HepG2 (cell line): Measurements from ENCODE around the gene TRIM15. TPM values are rescaled to one million over a fixed set of nuclear protein-coding genes. Genes with fewer than 3 reads are reported as not detected.

ENCODE experiments used
- ATAC-seq: fragments of 200-7000 bp; cut with Tn5 transposase; 3 replicates; pipeline ENCODE4 v1.9.1; 2020; ENCODE audit warnings: mild to moderate bottlenecking, moderate library complexity
- BruUV-seq: library from RNA; stranded (reverse); fragments of 400-500 nt; replicated peaks from 2 replicates; lab custom pipeline; 2021; lab: Mats Ljungman, UMichigan
- CTCF ChIA-PET: fragments of 300-600 bp; formaldehyde crosslinking; extraction: SDS; loops from one replicate; lab custom pipeline; 2021; ENCODE audit warnings: low total read pairs, inconsistent platforms, low intra/inter-chr PET ratio; lab: Yijun Ruan, JAX
- POLR2A ChIA-PET: fragments of 350-600 bp; sonication (Branson Sonifier 250); formaldehyde crosslinking; loops from one replicate; lab custom pipeline; 2020; ENCODE audit warnings: antibody characterized with exemption, inconsistent platforms; lab: Yijun Ruan, JAX
- DNase-seq: peaks from one replicate; pipeline ENCODE4 v3.0.0-alpha.2; 2015; ENCODE audit warnings: low spot score
- FAIRE-seq: peaks from 3 replicates; lab custom pipeline; 2011; peaks lifted over from hg19 to GRCh38; lab: Jason Lieb, UNC
- H2AFZ ChIP-seq: one replicate; pipeline ENCODE4 v1.6.1; 2011; ENCODE audit warnings: low read length, inconsistent platforms
- H3K27ac ChIP-seq: fragments of 300-600 bp; 3 replicates; pipeline ENCODE4 v1.8.0; 2011; ENCODE audit warnings: mixed run types, mild to moderate bottlenecking, mixed read lengths, low read length, inconsistent platforms; ENCODE audit not compliant: insufficient read depth; ENCODE audit errors: extremely low read length
- H3K27me3 ChIP-seq, 2 experiments: fragments of 200-600 bp in 1 of 2; 2 replicates in 1 of 2; 3 replicates in 1 of 2; pipeline versions ENCODE4 v1.6.0 to v1.8.0; 2011; ENCODE audit warnings: low read length in 2 of 2, mild to moderate bottlenecking in 2 of 2, moderate library complexity in 2 of 2, inconsistent platforms in 1 of 2; ENCODE audit not compliant: insufficient read depth in 2 of 2, control insufficient read depth in 1 of 2
- H3K36me3 ChIP-seq, 2 experiments: fragments of 200-600 bp in 1 of 2; replicated peaks in 1 of 2; 2 replicates in 1 of 2; 3 replicates in 1 of 2; pipeline versions ENCODE4 v1.5.1 to v1.8.0; 2011; ENCODE audit warnings: low read length in 2 of 2, inconsistent platforms in 1 of 2; ENCODE audit not compliant: insufficient read depth in 2 of 2, control insufficient read depth in 1 of 2
- H3K4me1 ChIP-seq: 2 replicates; pipeline ENCODE4 v1.5.1; 2012; ENCODE audit warnings: low read length, inconsistent platforms; ENCODE audit not compliant: insufficient read depth
- H3K4me2 ChIP-seq: 2 replicates; pipeline ENCODE4 v1.6.0; 2011; ENCODE audit warnings: low read depth, low read length, inconsistent platforms
- H3K4me3 ChIP-seq, 3 experiments: fragments of 200-600 bp in 1 of 3; sonication (generic), shearing (Covaris generic) in 1 of 3; replicated peaks in 1 of 3; 2 replicates each; pipeline ENCODE4 v1.5.1; 2011 to 2016; ENCODE audit warnings: low read length in 3 of 3, inconsistent platforms in 2 of 3, low read depth in 2 of 3, mild to moderate bottlenecking in 2 of 3, control low read depth in 1 of 3, mixed read lengths in 1 of 3; ENCODE audit not compliant: insufficient read depth in 1 of 3
- H3K79me2 ChIP-seq: one replicate; pipeline ENCODE4 v1.6.1; 2011; ENCODE audit warnings: low read length, inconsistent platforms; ENCODE audit not compliant: insufficient read depth
- H3K9ac ChIP-seq: 2 replicates; pipeline ENCODE4 v1.6.0; 2011; ENCODE audit warnings: mild to moderate bottlenecking, low read depth, low read length, inconsistent platforms; ENCODE audit not compliant: insufficient read depth
- H3K9me3 ChIP-seq: 2 replicates; pipeline ENCODE4 v1.5.1; 2012; ENCODE audit warnings: mild to moderate bottlenecking, low read length
- H4K20me1 ChIP-seq: 2 replicates; pipeline ENCODE4 v1.6.0; 2011; ENCODE audit warnings: inconsistent platforms, mild to moderate bottlenecking, low read length, moderate library complexity; ENCODE audit not compliant: insufficient read depth
- BCL6 ChIP-seq: IDR thresholded peaks from 2 replicates; pipeline ENCODE4 v1.6.1; 2016; ENCODE audit warnings: missing genetic modification reagents, missing compliant biosample characterization
- HDAC2 ChIP-seq: sonication (generic); formaldehyde crosslinking; IDR thresholded peaks from 2 replicates; pipeline ENCODE4 v1.4.0; 2020; ENCODE audit warnings: missing genetic modification reagents
- MAF1 ChIP-seq: sonication (generic); formaldehyde crosslinking; IDR thresholded peaks from 2 replicates; pipeline ENCODE4 v1.5.0; 2020; ENCODE audit warnings: missing genetic modification reagents, borderline replicate concordance
- MIER3 ChIP-seq: IDR thresholded peaks from 2 replicates; pipeline ENCODE4 v1.6.1; 2016; ENCODE audit warnings: missing compliant biosample characterization, borderline replicate concordance
- NR3C1 ChIP-seq: sonication (generic); formaldehyde crosslinking; IDR thresholded peaks from 2 replicates; pipeline ENCODE4 v1.4.0; 2020; ENCODE audit warnings: missing genetic modification reagents
- POLR2AphosphoS2 ChIP-seq: IDR thresholded peaks from 2 replicates; pipeline ENCODE4 v1.6.1; 2011; ENCODE audit warnings: low read depth, low read length, improper control_type of control experiment
- RARG ChIP-seq: sonication (generic); formaldehyde crosslinking; IDR thresholded peaks from 2 replicates; pipeline ENCODE4 v1.4.0; 2020; ENCODE audit warnings: low read depth, mild to moderate bottlenecking, missing genetic modification reagents
- SOX5 ChIP-seq: IDR thresholded peaks from 2 replicates; pipeline ENCODE4 v1.6.1; 2016; ENCODE audit warnings: borderline replicate concordance
- ZNF354B ChIP-seq: sonication (generic); formaldehyde crosslinking; IDR thresholded peaks from 2 replicates; pipeline ENCODE4 v1.8.0; 2022; ENCODE audit warnings: mild to moderate bottlenecking, missing genetic modification reagents
- WGBS: methylation state at CpG from one replicate; pipeline ENCODE4 v1.1.6; 2017; ENCODE audit warnings: low lambda C conversion rate; 5-methylcytosine and 5-hydroxymethylcytosine counted together
- in situ Hi-C: cut with HindIII; loops from 2 replicates; pipeline ENCODE4 v1.10.0; 2017; ENCODE audit warnings: low pct_unique_long_range_greater_than_20kb; ENCODE audit not compliant: extremely low pct_ligation_motif_present
- intact Hi-C: fragments of 100-400 bp; cut with micrococcal nuclease; formaldehyde crosslinking; loops from one replicate; pipeline ENCODE4 v1.10.0; 2022; ENCODE audit not compliant: unreplicated experiment
- polyA plus RNA-seq, 8 experiments: library from polyadenylated mRNA; depleted of rRNA in 3 of 8; stranded (reverse) in 7 of 8; unstranded in 1 of 8; fragments of >200 nt; fragmentation: Illumina TruSeq in 4 of 8; extraction: Trizol in 4 of 8; gene quantifications; 2 replicates each; pipeline versions ENCODE4 v1.2.1 to v1.2.3, GENCODE V29; 2011 to 2016; ENCODE audit warnings: low read depth in 4 of 8, missing spikeins in 1 of 8, mixed read lengths in 1 of 8; ENCODE audit not compliant: insufficient read depth in 1 of 8
- total RNA-seq, 5 experiments: library from RNA; depleted of rRNA; stranded (reverse); fragments of >200 nt; fragmentation: Illumina TruSeq; extraction: Trizol; gene quantifications; 2 replicates each; pipeline ENCODE4 v1.2.3, GENCODE V29; 2016; ENCODE audit warnings: low read depth in 1 of 5
- TF ChIP-seq, protein P1 (sequence below): sonication (generic); formaldehyde crosslinking; IDR thresholded peaks from 2 replicates; pipeline ENCODE4 v1.5.1; 2020; ENCODE audit warnings: missing genetic modification reagents, mild to moderate bottlenecking, borderline replicate concordance
- TF ChIP-seq, protein P2 (sequence below): sonication (generic); formaldehyde crosslinking; conservative IDR thresholded peaks from 2 replicates; pipeline ENCODE4 v1.4.0; 2020; ENCODE audit warnings: mild to moderate bottlenecking, missing genetic modification reagents, moderate library complexity
- TF ChIP-seq, protein P3 (sequence below): sonication (generic); formaldehyde crosslinking; IDR thresholded peaks from 2 replicates; pipeline ENCODE4 v1.4.0; 2020; ENCODE audit warnings: missing genetic modification reagents
- TF ChIP-seq, protein P4 (sequence below): sonication (generic); formaldehyde crosslinking; IDR thresholded peaks from 2 replicates; pipeline ENCODE4 v1.9.0; 2022; ENCODE audit warnings: low read depth, missing genetic modification reagents

Gene TRIM15
- total and polyA plus RNA-seq, 2 of the 13 experiments (the other 11 are each of a cell fraction or from before 2014, with no cell fraction given), result 35.1 to 38.2 TPM

DNA sequence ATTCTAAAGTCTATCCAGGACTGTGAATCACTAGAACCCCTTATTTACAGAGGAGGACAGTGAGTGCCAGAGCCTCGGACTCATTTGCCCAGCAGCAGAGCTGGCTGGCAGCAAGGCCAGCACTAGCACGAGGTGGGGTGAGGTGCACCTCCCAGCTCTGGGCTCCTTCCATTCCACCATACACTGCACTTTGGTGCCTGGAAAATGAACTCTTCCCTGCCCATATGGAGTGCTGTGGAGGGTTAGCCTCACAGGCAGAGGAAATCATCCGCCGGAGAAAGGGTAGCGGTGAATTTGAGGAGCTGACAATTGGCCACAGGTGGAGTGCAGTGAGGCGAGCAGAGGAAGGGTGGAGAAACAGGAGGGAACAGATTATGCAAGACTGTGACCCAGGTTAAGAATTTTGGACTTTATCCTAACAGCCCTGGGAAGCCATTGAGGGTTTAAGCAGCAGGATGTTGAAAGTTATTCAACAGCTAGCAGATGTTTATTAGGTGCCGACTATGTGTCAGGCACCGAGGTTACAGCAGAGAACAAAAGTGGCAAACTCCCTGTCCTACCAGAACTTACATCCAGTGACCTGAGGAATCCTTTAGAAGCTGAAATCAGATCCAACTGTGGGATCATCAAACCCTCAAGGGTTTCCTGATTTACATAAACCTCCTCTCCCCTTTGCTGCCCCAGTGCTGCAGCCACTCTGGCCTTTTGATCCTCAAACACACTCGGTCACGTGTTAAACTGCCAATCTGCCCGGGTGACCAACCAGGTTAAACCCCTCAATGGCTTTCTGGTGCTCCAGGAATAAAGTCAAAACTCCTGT lies 43.7 kb downstream of the TRIM15 start:
- in situ Hi-C loops, result no loop called here
- Histone ChIP-seq H3K9me3 (no peaks in the 10 kb centered on the region), H3K79me2 (peaks cover 79% of the 10 kb centered on the region), H3K4me2 (peak overlapping the region; percentile 96), H3K4me1 (peaks cover 86% of the 10 kb centered on the region), H4K20me1 (no peaks in the 10 kb centered on the region), H3K36me3 (peaks cover 0 to 13% of the 10 kb centered on the region in 2 experiments; a peak in 2 of 5 replicates), H2AFZ (no peak overlapping the region), H3K27me3 (no peaks in the 10 kb centered on the region), H3K27ac (peak overlapping the region; percentile 93), H3K9ac (peak overlapping the region; percentile 72), H3K4me3 (peak overlapping the region; percentile 27 to 66 (median 46))
- intact Hi-C loops, result no loop called here
- 1% methylated on average over 11 of the region's 11 CpGs for WGBS
- BruUV-seq, result no TSS peak
- peak; percentile 82 for ATAC-seq
- ChIA-PET CTCF (no interaction called here), POLR2A (interaction anchor here (0.5 to 3.6 kb wide), 16 partner anchors 10 to 1312 kb away, joined by 3 to 22 read pairs (median 5); partner anchors contain the start of genes POLR1H and TRIM31)
- DNase-seq, result peak; percentile 95
- FAIRE-seq, result peak; percentile 99
- TF ChIP-seq, protein P1, sequence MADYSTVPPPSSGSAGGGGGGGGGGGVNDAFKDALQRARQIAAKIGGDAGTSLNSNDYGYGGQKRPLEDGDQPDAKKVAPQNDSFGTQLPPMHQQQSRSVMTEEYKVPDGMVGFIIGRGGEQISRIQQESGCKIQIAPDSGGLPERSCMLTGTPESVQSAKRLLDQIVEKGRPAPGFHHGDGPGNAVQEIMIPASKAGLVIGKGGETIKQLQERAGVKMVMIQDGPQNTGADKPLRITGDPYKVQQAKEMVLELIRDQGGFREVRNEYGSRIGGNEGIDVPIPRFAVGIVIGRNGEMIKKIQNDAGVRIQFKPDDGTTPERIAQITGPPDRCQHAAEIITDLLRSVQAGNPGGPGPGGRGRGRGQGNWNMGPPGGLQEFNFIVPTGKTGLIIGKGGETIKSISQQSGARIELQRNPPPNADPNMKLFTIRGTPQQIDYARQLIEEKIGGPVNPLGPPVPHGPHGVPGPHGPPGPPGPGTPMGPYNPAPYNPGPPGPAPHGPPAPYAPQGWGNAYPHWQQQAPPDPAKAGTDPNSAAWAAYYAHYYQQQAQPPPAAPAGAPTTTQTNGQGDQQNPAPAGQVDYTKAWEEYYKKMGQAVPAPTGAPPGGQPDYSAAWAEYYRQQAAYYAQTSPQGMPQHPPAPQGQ (CRISPR knock-in tag), result no peak
- peak; percentile 84 for TF ChIP-seq BCL6
- TF ChIP-seq, protein P2, sequence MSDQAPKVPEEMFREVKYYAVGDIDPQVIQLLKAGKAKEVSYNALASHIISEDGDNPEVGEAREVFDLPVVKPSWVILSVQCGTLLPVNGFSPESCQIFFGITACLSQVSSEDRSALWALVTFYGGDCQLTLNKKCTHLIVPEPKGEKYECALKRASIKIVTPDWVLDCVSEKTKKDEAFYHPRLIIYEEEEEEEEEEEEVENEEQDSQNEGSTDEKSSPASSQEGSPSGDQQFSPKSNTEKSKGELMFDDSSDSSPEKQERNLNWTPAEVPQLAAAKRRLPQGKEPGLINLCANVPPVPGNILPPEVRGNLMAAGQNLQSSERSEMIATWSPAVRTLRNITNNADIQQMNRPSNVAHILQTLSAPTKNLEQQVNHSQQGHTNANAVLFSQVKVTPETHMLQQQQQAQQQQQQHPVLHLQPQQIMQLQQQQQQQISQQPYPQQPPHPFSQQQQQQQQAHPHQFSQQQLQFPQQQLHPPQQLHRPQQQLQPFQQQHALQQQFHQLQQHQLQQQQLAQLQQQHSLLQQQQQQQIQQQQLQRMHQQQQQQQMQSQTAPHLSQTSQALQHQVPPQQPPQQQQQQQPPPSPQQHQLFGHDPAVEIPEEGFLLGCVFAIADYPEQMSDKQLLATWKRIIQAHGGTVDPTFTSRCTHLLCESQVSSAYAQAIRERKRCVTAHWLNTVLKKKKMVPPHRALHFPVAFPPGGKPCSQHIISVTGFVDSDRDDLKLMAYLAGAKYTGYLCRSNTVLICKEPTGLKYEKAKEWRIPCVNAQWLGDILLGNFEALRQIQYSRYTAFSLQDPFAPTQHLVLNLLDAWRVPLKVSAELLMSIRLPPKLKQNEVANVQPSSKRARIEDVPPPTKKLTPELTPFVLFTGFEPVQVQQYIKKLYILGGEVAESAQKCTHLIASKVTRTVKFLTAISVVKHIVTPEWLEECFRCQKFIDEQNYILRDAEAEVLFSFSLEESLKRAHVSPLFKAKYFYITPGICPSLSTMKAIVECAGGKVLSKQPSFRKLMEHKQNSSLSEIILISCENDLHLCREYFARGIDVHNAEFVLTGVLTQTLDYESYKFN (CRISPR knock-in tag), result peak; percentile 98
- peak; percentile 90; the same call in 1 of the 2 replicates for TF ChIP-seq RARG (CRISPR knock-in tag)
- no peak for TF ChIP-seq NR3C1
- peak; percentile 77; the same call in 1 of the 2 replicates for TF ChIP-seq MIER3
- TF ChIP-seq ZNF354B (CRISPR knock-in tag), result peak; percentile 94; the same call in 1 of the 2 replicates
- TF ChIP-seq, protein P3, sequence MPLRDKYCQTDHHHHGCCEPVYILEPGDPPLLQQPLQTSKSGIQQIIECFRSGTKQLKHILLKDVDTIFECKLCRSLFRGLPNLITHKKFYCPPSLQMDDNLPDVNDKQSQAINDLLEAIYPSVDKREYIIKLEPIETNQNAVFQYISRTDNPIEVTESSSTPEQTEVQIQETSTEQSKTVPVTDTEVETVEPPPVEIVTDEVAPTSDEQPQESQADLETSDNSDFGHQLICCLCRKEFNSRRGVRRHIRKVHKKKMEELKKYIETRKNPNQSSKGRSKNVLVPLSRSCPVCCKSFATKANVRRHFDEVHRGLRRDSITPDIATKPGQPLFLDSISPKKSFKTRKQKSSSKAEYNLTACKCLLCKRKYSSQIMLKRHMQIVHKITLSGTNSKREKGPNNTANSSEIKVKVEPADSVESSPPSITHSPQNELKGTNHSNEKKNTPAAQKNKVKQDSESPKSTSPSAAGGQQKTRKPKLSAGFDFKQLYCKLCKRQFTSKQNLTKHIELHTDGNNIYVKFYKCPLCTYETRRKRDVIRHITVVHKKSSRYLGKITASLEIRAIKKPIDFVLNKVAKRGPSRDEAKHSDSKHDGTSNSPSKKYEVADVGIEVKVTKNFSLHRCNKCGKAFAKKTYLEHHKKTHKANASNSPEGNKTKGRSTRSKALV (CRISPR knock-in tag), result peak; percentile 82
- peak; percentile 85 for TF ChIP-seq SOX5 (CRISPR knock-in tag)
- no peak for TF ChIP-seq MAF1 (CRISPR knock-in tag)
- no peak for TF ChIP-seq POLR2AphosphoS2
- TF ChIP-seq, protein P4, sequence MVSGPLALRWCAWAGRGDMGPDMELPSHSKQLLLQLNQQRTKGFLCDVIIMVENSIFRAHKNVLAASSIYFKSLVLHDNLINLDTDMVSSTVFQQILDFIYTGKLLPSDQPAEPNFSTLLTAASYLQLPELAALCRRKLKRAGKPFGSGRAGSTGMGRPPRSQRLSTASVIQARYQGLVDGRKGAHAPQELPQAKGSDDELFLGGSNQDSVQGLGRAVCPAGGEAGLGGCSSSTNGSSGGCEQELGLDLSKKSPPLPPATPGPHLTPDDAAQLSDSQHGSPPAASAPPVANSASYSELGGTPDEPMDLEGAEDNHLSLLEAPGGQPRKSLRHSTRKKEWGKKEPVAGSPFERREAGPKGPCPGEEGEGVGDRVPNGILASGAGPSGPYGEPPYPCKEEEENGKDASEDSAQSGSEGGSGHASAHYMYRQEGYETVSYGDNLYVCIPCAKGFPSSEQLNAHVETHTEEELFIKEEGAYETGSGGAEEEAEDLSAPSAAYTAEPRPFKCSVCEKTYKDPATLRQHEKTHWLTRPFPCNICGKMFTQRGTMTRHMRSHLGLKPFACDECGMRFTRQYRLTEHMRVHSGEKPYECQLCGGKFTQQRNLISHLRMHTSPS, result peak; percentile 92
- peak; percentile 69 for TF ChIP-seq HDAC2 (CRISPR knock-in tag)
